Tibial artery (tissue), 4 donors: Measurements from ENCODE around the gene INPP4B.

ENCODE experiments used
- DNase-seq, 2 donors: peaks; one replicate each; pipeline ENCODE4 v3.0.0-alpha.2; 2019
- H3K27ac ChIP-seq, 2 donors: fragments of 200-600 bp; sonication (generic) in 1 of 2; 1 replicate in 1 of 2; 2 replicates in 1 of 2; pipeline ENCODE4 v1.5.1; 2018 to 2019; ENCODE audit warnings: mild to moderate bottlenecking in 1 of 2
- H3K27me3 ChIP-seq, 2 donors: fragments of 200-600 bp; sonication (generic) in 1 of 2; one replicate each; pipeline versions ENCODE4 v1.5.1 to v1.6.0; 2016 to 2019
- H3K36me3 ChIP-seq, 3 donors: fragments of 200-600 bp; sonication (generic) in 2 of 3; one replicate each; pipeline ENCODE4 v1.5.1; 2016 to 2019; ENCODE audit warnings: mild to moderate bottlenecking in 2 of 3
- H3K4me1 ChIP-seq, 4 donors: fragments of 200-600 bp; sonication (generic) in 2 of 4; 1 replicate in 3 of 4; 2 replicates in 1 of 4; pipeline ENCODE4 v1.5.1; 2016 to 2019
- H3K4me3 ChIP-seq, 2 donors: fragments of 200-600 bp; sonication (generic) in 1 of 2; 1 replicate in 1 of 2; 2 replicates in 1 of 2; pipeline ENCODE4 v1.5.1; 2018 to 2019; ENCODE audit warnings: mild to moderate bottlenecking in 2 of 2
- H3K9me3 ChIP-seq, 3 donors: fragments of 200-600 bp; sonication (generic) in 1 of 3; one replicate each; pipeline ENCODE4 v1.5.1; 2016 to 2019
- CTCF ChIP-seq, 2 experiments: fragments of 200-600 bp in 1 of 2; fragments of 450-650 bp in 1 of 2; IDR thresholded peaks; one replicate each; pipeline ENCODE4 v1.5.1; 2017 to 2019; ENCODE audit warnings: antibody characterized with exemption in 2 of 2, mild to moderate bottlenecking in 1 of 2, moderate library complexity in 1 of 2
- intact Hi-C: fragments of 100-400 bp; cut with DNase I; formaldehyde crosslinking; loops from one replicate; pipeline ENCODE4 v1.15.0; 2023; ENCODE audit warnings: low total_unique reads

Gene INPP4B

DNA sequence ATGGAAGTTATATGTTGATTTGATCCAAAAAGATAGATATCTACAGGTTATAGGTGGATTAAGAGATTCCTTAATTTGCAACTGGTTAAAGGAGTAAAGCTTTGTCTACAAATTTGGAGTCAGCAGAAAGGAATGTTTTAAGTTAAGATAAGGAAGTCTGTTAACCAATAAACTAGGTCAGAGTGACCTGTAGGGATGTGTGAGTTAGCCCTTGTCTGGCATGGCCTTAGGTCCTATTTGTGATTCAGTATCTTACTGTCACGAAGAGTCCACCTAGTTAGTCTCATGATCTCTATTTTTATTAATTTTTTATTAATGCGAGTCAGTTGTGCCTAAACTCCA, 230.8 kb downstream of the INPP4B start:
- no peaks in the 10 kb centered on the region for H3K36me3 ChIP-seq
- H3K4me3 ChIP-seq = no peak overlapping the region
- no peak for TF ChIP-seq CTCF (IDR thresholded peaks at IDR 0.05)
- no peak overlapping the region for H3K27ac ChIP-seq
- intact Hi-C loops = no loop called here
- no peak for DNase-seq
- H3K4me1 ChIP-seq = peaks cover 0 to 6% (median 0%) of the 10 kb centered on the region in 4 donors
- H3K27me3 ChIP-seq = no peaks in the 10 kb centered on the region
- no peaks in the 10 kb centered on the region for H3K9me3 ChIP-seq

DNA sequence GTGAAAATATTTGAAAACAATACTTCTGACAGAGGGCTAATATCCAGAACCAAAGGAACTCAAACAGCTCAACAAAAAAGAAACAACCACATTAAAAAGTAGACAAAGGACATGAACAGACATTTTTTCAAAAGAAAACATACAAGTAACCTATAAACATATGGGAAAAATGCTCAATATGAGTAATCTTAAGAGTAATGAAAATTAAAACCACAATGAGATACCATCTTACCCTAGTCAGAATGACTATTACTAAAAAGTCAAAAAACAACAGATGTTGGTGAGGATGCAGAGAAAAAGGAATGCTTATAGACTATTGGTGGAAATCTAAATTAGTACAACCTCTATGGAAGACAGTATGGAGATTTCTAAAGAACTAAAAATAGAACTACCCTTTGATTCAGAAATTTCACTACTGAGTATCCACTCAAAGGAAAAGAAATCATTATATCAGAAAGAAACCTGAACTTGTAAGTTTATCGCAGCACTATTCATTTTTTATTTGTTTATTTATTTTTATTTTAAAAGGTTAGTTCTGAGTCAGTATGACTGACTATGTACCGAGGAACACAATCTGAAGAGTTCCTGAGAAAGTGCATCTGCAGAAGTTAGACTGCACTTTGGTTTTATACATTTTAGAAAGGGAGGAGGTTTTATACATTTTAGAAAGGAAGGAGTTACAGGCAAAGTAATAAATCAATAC, 231.3 kb downstream of the INPP4B start:
- Histone ChIP-seq H3K9me3 (no peaks in the 10 kb centered on the region), H3K4me3 (no peak overlapping the region), H3K27me3 (no peaks in the 10 kb centered on the region), H3K36me3 (no peaks in the 10 kb centered on the region), H3K4me1 (peaks cover 0 to 6% (median 0%) of the 10 kb centered on the region in 4 donors), H3K27ac (no peak overlapping the region)
- TF ChIP-seq CTCF (IDR thresholded peaks at IDR 0.05) = no peak
- no peak for DNase-seq
- intact Hi-C loops = no loop called here

GRCh38 chr4:142607976-142608375, 238.1 kb downstream of the INPP4B start:
- Histone ChIP-seq H3K4me3 (no peak overlapping the region), H3K36me3 (no peaks in the 10 kb centered on the region), H3K4me1 (no peaks in the 10 kb centered on the region), H3K27me3 (no peaks in the 10 kb centered on the region), H3K9me3 (peaks cover 0 to 1% (median 0%) of the 10 kb centered on the region in 3 donors), H3K27ac (no peak overlapping the region)
- TF ChIP-seq CTCF (IDR thresholded peaks at IDR 0.05) = no peak
- no peak for DNase-seq
- intact Hi-C loops = no loop called here

DNA sequence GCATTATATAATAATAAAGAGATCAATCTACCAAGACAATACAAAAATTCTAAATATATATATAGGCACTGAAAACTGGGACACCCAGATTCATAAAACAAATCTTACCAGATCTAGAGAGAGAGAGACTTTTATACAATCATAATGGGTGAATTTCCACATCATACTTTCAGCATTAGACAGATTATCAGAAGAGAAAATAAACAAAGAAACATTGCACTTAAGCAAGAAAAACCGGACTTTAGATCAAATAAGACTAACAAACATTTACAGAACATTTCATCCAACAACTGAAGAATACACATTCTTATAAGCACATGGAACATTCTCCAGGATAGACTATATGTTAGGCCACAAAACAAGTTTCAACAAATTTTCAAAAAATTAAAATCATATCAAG, 245.1 kb downstream of the INPP4B start:
- no peak for DNase-seq
- no peak overlapping the region for H3K27ac ChIP-seq
- no peaks in the 10 kb centered on the region for H3K27me3 ChIP-seq
- no peak for TF ChIP-seq CTCF (IDR thresholded peaks at IDR 0.05)
- intact Hi-C loops = no loop called here
- no peak overlapping the region for H3K4me3 ChIP-seq
- H3K36me3 ChIP-seq = no peaks in the 10 kb centered on the region
- H3K9me3 ChIP-seq = peaks cover 0 to 11% (median 0%) of the 10 kb centered on the region in 3 donors
- peaks cover 0 to 5% (median 0%) of the 10 kb centered on the region in 4 donors for H3K4me1 ChIP-seq

DNA sequence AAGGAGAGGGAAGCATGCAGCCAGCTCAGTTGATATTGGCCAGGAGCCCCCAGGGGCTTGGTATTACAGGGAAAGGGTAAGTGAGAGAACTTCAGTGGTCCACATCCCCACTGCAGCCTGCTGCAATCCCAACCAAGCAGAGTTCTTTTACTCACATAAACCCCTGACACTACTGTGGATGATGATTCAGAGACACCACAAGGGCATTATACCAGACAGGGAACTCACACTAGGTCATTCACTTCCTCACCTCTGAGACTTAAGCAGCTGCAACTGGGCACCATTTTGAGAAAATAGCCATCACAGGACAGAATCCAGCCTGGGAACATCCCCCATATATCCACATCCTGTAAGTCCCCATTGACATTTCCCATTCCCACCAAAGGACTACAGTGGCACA, 248.0 kb downstream of the INPP4B start:
- DNase-seq = no peak
- intact Hi-C loops = no loop called here
- Histone ChIP-seq H3K4me1 (peaks cover 0 to 10% (median 0%) of the 10 kb centered on the region in 4 donors), H3K4me3 (no peak overlapping the region), H3K36me3 (no peaks in the 10 kb centered on the region), H3K27ac (no peak overlapping the region), H3K27me3 (no peaks in the 10 kb centered on the region), H3K9me3 (peaks cover 0 to 11% (median 0%) of the 10 kb centered on the region in 3 donors)
- TF ChIP-seq CTCF (IDR thresholded peaks at IDR 0.05) = no peak

DNA sequence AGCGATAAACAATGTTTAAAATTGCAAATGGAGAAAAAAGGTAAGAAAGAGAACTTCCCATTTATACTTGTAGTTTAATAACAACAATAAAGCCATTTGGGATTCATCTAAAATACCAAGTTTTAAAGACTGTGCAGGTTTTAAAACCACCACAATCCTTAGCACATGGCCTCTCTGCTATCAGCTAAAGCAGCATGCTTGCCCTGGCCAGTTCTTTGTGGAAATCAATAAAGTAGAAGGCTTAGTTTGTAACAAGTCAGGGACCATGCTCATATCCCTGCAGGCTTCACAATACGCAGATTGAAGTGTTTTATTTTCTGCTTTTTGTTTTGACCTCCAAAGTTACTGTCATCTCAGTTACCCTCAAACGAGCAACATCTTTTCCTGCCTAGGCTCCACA, 249.5 kb downstream of the INPP4B start:
- H3K4me1 ChIP-seq = peaks cover 0 to 10% (median 0%) of the 10 kb centered on the region in 4 donors
- no peaks in the 10 kb centered on the region for H3K36me3 ChIP-seq
- intact Hi-C loops = no loop called here
- H3K4me3 ChIP-seq = no peak overlapping the region
- H3K27me3 ChIP-seq = no peaks in the 10 kb centered on the region
- H3K9me3 ChIP-seq = no peaks in the 10 kb centered on the region
- DNase-seq = no peak
- no peak overlapping the region for H3K27ac ChIP-seq
- TF ChIP-seq CTCF (IDR thresholded peaks at IDR 0.05) = no peak
